Upper lobe of right lung (tissue), 1 donor: Measurements from ENCODE around the gene ADCY3. TPM values are rescaled to one million over a fixed set of nuclear protein-coding genes. Genes with fewer than 3 reads are reported as not detected.

Source experiments
- ATAC-seq: fragments of 200-7000 bp; cut with Tn5 transposase; one replicate; pipeline ENCODE4 v1.9.1; 2020; ENCODE audit warnings: mild to moderate bottlenecking, moderate library complexity
- DNase-seq: peaks from one replicate; pipeline ENCODE4 v3.0.0-alpha.2; 2020
- H3K27ac ChIP-seq: fragments of 200-600 bp; one replicate; pipeline ENCODE4 v1.8.0; 2022
- H3K27me3 ChIP-seq: fragments of 200-600 bp; one replicate; pipeline ENCODE4 v1.8.0; 2022; ENCODE audit warnings: mild to moderate bottlenecking
- H3K36me3 ChIP-seq: fragments of 200-600 bp; one replicate; pipeline ENCODE4 v1.8.0; 2022
- H3K4me1 ChIP-seq: fragments of 200-600 bp; one replicate; pipeline ENCODE4 v1.8.0; 2022
- H3K4me3 ChIP-seq: fragments of 200-600 bp; one replicate; pipeline ENCODE4 v1.8.0; 2022; ENCODE audit warnings: mild to moderate bottlenecking
- H3K9me3 ChIP-seq: fragments of 200-600 bp; one replicate; pipeline ENCODE4 v1.8.0; 2022
- intact Hi-C: fragments of 100-400 bp; cut with DNase I; formaldehyde crosslinking; loops from one replicate; pipeline ENCODE4 v1.11.0; 2022
- total RNA-seq: library from RNA; stranded (reverse); fragmentation: NEBNext Ultra II Directional; extraction: Animal tissue kit (Norgen Biotek cat#: 25700); gene quantifications from one replicate; pipeline ENCODE4 v1.2.1, GENCODE V29; 2021
- TF ChIP-seq, protein P1 (sequence below): fragments of 200-600 bp; IDR thresholded peaks from one replicate; pipeline ENCODE4 v1.8.0; 2022; ENCODE audit warnings: antibody characterized with exemption
- donor health status: DM: no; HTN: yes; CAD: no; lungs with severe emphysema.

Gene ADCY3
- total RNA-seq, 1 donor from 2014 or later = 37.0 TPM

DNA sequence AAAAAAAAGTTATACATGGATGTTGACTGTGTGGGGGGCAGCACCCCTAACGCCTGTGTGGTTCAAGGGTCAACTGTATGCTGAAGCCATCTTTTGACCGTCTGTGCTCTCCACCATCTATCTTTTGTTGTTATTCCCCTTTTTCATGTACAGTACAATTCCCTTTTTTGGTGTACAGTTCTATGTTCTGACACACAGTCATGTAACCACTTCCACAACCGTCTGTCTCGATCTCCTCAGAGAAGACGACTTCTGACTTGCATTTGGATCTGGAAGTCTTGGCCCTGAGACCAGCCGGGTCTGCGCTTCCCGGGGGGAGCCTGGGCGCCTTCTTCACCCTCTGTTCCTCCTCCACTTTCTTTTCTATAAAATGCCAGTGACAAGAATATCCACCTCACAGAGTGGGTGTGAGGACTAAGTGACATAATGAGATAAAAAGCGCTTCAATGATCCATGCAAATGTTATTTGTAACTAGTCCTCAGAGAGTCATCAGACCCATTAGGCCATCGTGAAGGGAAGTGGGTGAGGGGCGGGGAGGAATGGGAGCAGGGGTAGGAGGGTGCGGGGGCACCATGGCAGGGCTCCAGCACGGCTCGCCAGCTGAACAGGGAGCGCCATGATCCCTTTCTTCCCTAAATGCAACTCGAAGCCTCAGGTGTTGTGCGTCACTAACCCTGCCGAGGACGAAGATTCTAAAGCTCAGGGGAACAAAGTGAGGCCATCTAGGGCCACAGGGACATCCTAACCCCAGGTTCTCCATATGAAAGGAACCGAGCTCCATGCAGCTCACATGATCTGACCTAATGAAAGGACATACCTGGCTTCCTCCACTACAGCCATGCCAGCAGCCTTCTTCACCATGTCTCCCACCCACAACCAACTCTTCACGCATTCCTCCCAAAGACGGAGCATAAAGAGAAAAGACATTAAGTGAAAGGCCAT is 16.6 kb downstream of the ADCY3 start:
- Histone ChIP-seq H3K9me3 (no peaks in the 10 kb centered on the region), H3K4me1 (no peaks in the 10 kb centered on the region), H3K27me3 (no peaks in the 10 kb centered on the region), H3K4me3 (no peak overlapping the region), H3K36me3 (no peaks in the 10 kb centered on the region), H3K27ac (no peak overlapping the region)
- peak; percentile 31 for ATAC-seq
- DNase-seq = no peak
- intact Hi-C loops = no loop called here
- TF ChIP-seq, protein P1, sequence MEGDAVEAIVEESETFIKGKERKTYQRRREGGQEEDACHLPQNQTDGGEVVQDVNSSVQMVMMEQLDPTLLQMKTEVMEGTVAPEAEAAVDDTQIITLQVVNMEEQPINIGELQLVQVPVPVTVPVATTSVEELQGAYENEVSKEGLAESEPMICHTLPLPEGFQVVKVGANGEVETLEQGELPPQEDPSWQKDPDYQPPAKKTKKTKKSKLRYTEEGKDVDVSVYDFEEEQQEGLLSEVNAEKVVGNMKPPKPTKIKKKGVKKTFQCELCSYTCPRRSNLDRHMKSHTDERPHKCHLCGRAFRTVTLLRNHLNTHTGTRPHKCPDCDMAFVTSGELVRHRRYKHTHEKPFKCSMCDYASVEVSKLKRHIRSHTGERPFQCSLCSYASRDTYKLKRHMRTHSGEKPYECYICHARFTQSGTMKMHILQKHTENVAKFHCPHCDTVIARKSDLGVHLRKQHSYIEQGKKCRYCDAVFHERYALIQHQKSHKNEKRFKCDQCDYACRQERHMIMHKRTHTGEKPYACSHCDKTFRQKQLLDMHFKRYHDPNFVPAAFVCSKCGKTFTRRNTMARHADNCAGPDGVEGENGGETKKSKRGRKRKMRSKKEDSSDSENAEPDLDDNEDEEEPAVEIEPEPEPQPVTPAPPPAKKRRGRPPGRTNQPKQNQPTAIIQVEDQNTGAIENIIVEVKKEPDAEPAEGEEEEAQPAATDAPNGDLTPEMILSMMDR = no peak

DNA sequence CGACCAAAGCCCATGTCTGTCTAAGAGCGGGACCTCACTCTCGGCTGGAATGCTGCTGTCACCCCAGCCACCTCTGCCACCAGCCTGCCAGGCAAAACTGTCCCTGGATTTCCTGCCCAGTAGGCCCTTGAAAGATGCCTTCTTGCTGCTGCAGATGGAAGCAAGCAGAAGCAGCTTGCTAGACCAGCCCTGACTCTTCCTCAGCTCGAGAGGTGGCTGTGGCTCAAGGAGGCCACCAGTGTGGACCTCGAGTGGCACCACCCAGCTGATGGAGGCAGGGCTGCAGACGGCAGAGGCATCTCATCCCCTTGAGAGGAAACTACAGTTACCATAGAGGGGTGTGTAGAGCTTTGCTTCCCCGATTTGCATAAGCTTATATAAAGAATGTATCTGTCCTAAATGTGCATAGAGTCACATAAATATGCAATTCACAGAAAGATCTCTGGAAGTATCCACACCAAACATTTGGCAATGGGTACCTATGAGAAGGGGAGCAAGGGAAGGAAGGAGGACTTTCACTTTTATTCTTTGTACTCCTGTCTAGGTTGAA is 20.6 kb downstream of the ADCY3 start:
- no peaks in the 10 kb centered on the region for H3K36me3 ChIP-seq
- intact Hi-C loops = no loop called here
- H3K4me3 ChIP-seq = no peak overlapping the region
- no peaks in the 10 kb centered on the region for H3K27me3 ChIP-seq
- TF ChIP-seq, protein P1 = no peak
- no peak for ATAC-seq
- DNase-seq = no peak
- H3K9me3 ChIP-seq = no peaks in the 10 kb centered on the region
- H3K27ac ChIP-seq = no peak overlapping the region
- no peaks in the 10 kb centered on the region for H3K4me1 ChIP-seq

DNA sequence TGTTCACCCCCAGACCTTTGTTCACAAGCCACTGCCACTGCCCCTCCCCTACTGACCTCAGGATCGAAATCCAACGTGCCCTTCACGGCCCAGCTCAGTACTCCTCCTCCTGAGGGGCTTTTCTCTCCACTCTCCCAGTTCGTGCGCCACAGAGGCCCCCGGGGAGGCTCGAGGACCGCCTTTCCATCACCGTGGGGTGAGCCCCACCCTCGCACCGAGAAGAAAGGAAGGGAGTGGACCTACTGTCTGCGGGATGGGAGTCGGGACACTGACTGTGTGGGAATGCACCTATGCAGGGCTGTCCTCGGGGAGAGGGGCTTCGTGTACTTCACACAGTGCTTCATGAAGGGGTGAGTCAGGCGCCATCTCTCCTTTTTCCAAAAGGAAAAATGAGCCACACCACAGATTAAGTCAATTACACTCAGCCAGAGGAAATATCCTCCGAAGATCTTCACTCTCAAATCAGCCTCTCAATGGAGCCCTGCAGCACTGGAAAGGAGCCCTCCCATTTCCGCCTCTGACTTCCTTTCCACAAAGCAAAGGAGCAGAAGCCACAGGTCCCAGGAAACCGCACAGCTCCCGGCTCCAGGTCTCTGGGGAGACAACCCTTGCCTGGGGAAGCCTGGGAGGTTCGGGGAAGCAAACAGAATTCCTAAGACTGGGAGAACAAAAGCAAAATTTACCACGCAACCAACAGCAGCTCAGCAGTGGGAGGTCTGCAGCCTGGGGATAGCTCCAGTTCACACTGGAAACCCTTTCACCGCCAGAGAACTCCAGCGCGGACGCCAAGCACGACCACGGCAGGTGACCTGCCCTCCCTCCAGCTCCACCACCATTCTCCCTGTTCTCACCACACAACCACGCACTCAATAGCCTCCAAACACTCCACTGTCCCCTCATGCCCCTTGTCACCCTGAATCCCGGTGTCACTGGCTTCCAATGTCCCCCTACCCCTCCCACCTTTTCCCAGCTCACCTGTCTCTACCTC is 21.6 kb downstream of the ADCY3 start:
- Histone ChIP-seq H3K27ac (no peak overlapping the region), H3K4me3 (no peak overlapping the region), H3K27me3 (no peaks in the 10 kb centered on the region), H3K4me1 (no peaks in the 10 kb centered on the region), H3K9me3 (no peaks in the 10 kb centered on the region), H3K36me3 (no peaks in the 10 kb centered on the region)
- intact Hi-C loops = no loop called here
- DNase-seq (no peak), ATAC-seq (no peak)
- TF ChIP-seq, protein P1 = no peak

DNA sequence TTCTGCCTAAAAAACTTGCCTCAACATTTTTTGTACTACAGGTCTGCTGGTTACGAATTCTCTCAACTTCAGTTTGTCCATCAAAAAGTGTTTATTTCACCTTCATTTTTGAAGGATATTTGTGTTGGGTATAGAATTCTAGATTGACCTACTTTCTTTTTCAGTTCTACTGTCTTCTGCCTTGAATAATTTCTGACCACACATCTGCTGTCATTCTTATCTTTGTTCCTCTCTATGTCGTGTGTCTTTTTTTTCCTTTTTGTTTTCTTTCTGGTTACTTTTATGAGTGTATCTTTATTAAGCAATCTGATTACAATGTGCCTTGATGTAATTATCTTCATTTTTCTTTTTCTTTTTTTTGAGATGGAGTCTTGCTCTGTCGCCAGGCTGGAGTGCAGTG is 25.3 kb downstream of the ADCY3 start:
- Histone ChIP-seq H3K27me3 (no peaks in the 10 kb centered on the region), H3K9me3 (no peaks in the 10 kb centered on the region), H3K36me3 (no peaks in the 10 kb centered on the region), H3K27ac (no peak overlapping the region), H3K4me1 (no peaks in the 10 kb centered on the region), H3K4me3 (no peak overlapping the region)
- no peak for DNase-seq
- no peak for ATAC-seq
- TF ChIP-seq, protein P1 = no peak
- intact Hi-C loops = no loop called here

DNA sequence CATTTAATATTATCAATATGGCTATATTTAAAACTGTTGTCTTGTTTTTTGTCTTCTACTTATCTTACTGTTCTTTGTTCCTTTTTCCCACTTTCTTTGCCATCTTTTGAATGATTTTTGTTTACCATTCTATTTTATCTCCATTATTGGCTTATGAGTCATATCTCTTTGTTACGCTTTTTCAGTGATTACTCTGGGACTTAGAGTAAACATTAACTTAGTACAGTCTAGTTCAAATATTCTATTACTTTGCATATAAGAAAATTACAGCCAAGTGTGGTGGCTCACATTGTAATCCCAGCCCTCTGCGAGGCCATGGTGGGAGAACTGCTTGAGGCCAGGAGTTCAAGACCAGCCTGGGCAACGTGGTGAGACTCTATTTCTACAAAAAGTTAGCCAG is 26.1 kb downstream of the ADCY3 start:
- TF ChIP-seq, protein P1 = no peak
- no peak overlapping the region for H3K27ac ChIP-seq
- no peaks in the 10 kb centered on the region for H3K36me3 ChIP-seq
- no peak for DNase-seq
- ATAC-seq = no peak
- H3K9me3 ChIP-seq = no peaks in the 10 kb centered on the region
- H3K4me3 ChIP-seq = no peak overlapping the region
- H3K4me1 ChIP-seq = no peaks in the 10 kb centered on the region
- H3K27me3 ChIP-seq = no peaks in the 10 kb centered on the region
- intact Hi-C loops = no loop called here
